CD8-positive, alpha-beta memory T cell (primary cell): ENCODE data around the gene FMN1. TPM values are rescaled to one million over a fixed set of nuclear protein-coding genes. Genes with fewer than 3 reads are reported as not detected.
"Not testable (repeated sequence)": the region's sequence is repeated elsewhere in the genome, so short reads cannot be mapped to it uniquely, and the experiment has no call there.

Source experiments
- CTCF ChIA-PET: fragments of 350-600 bp; sonication (Branson Sonifier 250); formaldehyde crosslinking; loops from one replicate; lab custom pipeline; 2021; ENCODE audit warnings: antibody characterized with exemption; lab: Charles Lee
- POLR2A ChIA-PET: fragments of 350-600 bp; sonication (Branson Sonifier 250); formaldehyde crosslinking; loops from one replicate; lab custom pipeline; 2021; ENCODE audit warnings: antibody characterized with exemption; lab: Charles Lee
- DNase-seq, 5 donors: peaks; one replicate each; pipeline versions ENCODE4 v3.0.0 to v3.0.0-alpha.2; 2020 to 2022; ENCODE audit warnings: mixed read lengths in 1 of 5
- H3K27ac ChIP-seq: one replicate; pipeline ENCODE4 v1.7.0; 2013; ENCODE audit warnings: low read depth, mild to moderate bottlenecking, low read length, moderate library complexity
- H3K27me3 ChIP-seq: 2 replicates; pipeline ENCODE4 v1.7.0; 2013; ENCODE audit warnings: low read length, mild to moderate bottlenecking; ENCODE audit not compliant: insufficient read depth, poor library complexity, severe bottlenecking
- H3K36me3 ChIP-seq: 2 replicates; pipeline ENCODE4 v1.7.0; 2013; ENCODE audit warnings: mild to moderate bottlenecking, low read length, moderate library complexity; ENCODE audit not compliant: insufficient read depth
- H3K4me1 ChIP-seq: 2 replicates; pipeline ENCODE4 v1.7.0; 2013; ENCODE audit warnings: mild to moderate bottlenecking, low read length, moderate library complexity; ENCODE audit not compliant: insufficient read depth
- H3K4me3 ChIP-seq: 2 replicates; pipeline ENCODE4 v1.7.0; 2013; ENCODE audit warnings: mild to moderate bottlenecking, low read length
- H3K9me3 ChIP-seq: 2 replicates; pipeline ENCODE4 v1.7.0; 2013; ENCODE audit warnings: mild to moderate bottlenecking, low read length
- H3K27ac Mint-ChIP-seq, 8 donors: one replicate each; pipeline ENCODE4 v1.8.0; 2020 to 2021; ENCODE audit warnings: mixed read lengths in 8 of 8, mild to moderate bottlenecking in 6 of 8, inconsistent platforms in 3 of 8, moderate library complexity in 3 of 8
- H3K27me3 Mint-ChIP-seq, 2 donors: one replicate each; pipeline ENCODE4 v1.8.0; 2020 to 2021; ENCODE audit warnings: mixed read lengths in 2 of 2, mild to moderate bottlenecking in 1 of 2, moderate library complexity in 1 of 2
- H3K36me3 Mint-ChIP-seq, 3 donors: one replicate each; pipeline ENCODE4 v1.8.0; 2020 to 2021; ENCODE audit warnings: mixed read lengths in 3 of 3, inconsistent platforms in 1 of 3, mild to moderate bottlenecking in 1 of 3
- H3K4me1 Mint-ChIP-seq, 3 donors: one replicate each; pipeline ENCODE4 v1.8.0; 2020 to 2021; ENCODE audit warnings: mixed read lengths in 3 of 3, inconsistent platforms in 1 of 3, mild to moderate bottlenecking in 1 of 3
- H3K4me3 Mint-ChIP-seq, 7 donors: one replicate each; pipeline ENCODE4 v1.8.0; 2020 to 2021; ENCODE audit warnings: mixed read lengths in 7 of 7, mild to moderate bottlenecking in 6 of 7, moderate library complexity in 4 of 7, inconsistent platforms in 2 of 7
- H3K9me3 Mint-ChIP-seq, 5 donors: one replicate each; pipeline ENCODE4 v1.8.0; 2020 to 2022; ENCODE audit warnings: mixed read lengths in 5 of 5, mild to moderate bottlenecking in 3 of 5, moderate library complexity in 2 of 5, inconsistent platforms in 1 of 5
- polyA plus RNA-seq: library from polyadenylated mRNA; unstranded; fragments of 300-500 nt; fragmentation: Illumina TruSeq; gene quantifications from one replicate; pipeline ENCODE4 v1.2.3, GENCODE V29; 2021
- total RNA-seq, 2 experiments: library from RNA; stranded (reverse); gene quantifications; one replicate each; pipeline ENCODE4 v1.2.3, GENCODE V29; 2021

The FMN1 gene
- total and polyA plus RNA-seq, 3 experiments from 2014 or later: 0.09 to 0.24 (median 0.11) TPM

- CTCF ChIA-PET: no interaction called here
These were observed 117.6 kb downstream of the FMN1 start for GRCh38 chr15:33076937-33077336.

DNA sequence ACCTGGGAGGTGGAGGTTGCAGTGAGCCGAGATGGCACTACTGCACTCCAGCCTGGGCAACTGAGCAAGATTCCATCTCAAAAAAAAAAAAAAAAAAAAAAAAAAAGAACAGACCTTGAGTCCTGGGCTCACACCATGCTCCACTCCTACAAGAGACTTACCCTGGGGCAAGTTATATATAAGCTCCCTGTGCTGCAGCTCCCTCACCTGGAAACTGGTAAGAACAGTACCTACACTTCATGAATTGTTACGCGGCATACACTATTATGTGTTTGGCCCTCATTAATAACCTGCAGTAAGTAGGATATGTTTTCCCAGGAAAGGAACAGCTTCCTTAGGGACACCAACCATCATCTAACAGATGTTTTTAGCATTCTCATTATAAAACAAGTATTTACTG, 119.6 kb downstream of the FMN1 start:
- no peaks in the 10 kb centered on the region for H3K36me3 Mint-ChIP-seq
- H3K27ac Mint-ChIP-seq: no peak overlapping the region
- Histone ChIP-seq H3K9me3 (no peaks in the 10 kb centered on the region), H3K27ac (no peak overlapping the region), H3K4me1 (no peaks in the 10 kb centered on the region), H3K36me3 (no peaks in the 10 kb centered on the region), H3K27me3 (no peaks in the 10 kb centered on the region), H3K4me3 (no peak overlapping the region)
- H3K9me3 Mint-ChIP-seq: peaks cover 0 to 3% (median 0%) of the 10 kb centered on the region in 5 donors
- H3K27me3 Mint-ChIP-seq: peaks cover 0 to 4% of the 10 kb centered on the region in 2 donors
- POLR2A ChIA-PET: no interaction called here
- peaks cover 0 to 7% (median 0%) of the 10 kb centered on the region in 3 donors for H3K4me1 Mint-ChIP-seq
- DNase-seq: peak in 1 of 5 donors; percentile 17
- CTCF ChIA-PET: no interaction called here
- no peak overlapping the region for H3K4me3 Mint-ChIP-seq

More at GRCh38 chr15:33076937-33077336, 117.6 kb downstream of the FMN1 start:
- Histone ChIP-seq H3K27me3 (no peaks in the 10 kb centered on the region), H3K9me3 (no peaks in the 10 kb centered on the region), H3K4me3 (no peak overlapping the region), H3K4me1 (no peaks in the 10 kb centered on the region), H3K27ac (no peak overlapping the region), H3K36me3 (no peaks in the 10 kb centered on the region)
- H3K27me3 Mint-ChIP-seq: peaks cover 0 to 4% of the 10 kb centered on the region in 2 donors
- H3K36me3 Mint-ChIP-seq: no peaks in the 10 kb centered on the region
- H3K4me1 Mint-ChIP-seq: peaks cover 0 to 9% (median 0%) of the 10 kb centered on the region in 3 donors
- DNase-seq: no peak
- peaks cover 0 to 3% (median 0%) of the 10 kb centered on the region in 5 donors for H3K9me3 Mint-ChIP-seq
- no peak overlapping the region for H3K4me3 Mint-ChIP-seq
- POLR2A ChIA-PET: no interaction called here
- H3K27ac Mint-ChIP-seq: no peak overlapping the region

DNA sequence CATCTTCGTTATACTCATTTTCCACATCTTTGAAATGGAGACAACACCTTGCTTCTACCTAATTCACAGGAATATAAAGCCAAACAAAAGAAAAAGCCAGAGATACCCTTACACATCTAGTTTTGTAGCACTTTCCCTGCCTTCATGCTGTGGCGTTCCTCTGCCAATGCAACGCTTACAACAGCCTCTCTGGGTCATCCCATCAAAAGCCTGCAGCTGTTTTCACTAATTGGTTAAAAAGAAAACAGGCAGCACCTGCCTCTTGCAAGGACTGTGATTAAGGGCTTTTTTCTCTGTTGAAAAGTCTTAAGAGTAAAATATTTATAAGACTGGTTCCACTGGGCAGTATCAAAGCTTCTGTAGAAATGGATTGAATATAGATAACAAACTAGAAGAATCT, 120.3 kb downstream of the FMN1 start:
- Histone ChIP-seq H3K9me3 (no peaks in the 10 kb centered on the region), H3K4me1 (no peaks in the 10 kb centered on the region), H3K4me3 (no peak overlapping the region), H3K27ac (no peak overlapping the region), H3K27me3 (no peaks in the 10 kb centered on the region), H3K36me3 (no peaks in the 10 kb centered on the region)
- Mint-ChIP-seq H3K4me1 (peaks cover 0 to 10% (median 0%) of the 10 kb centered on the region in 3 donors), H3K4me3 (no peak overlapping the region), H3K36me3 (no peaks in the 10 kb centered on the region), H3K27me3 (peaks cover 0 to 4% of the 10 kb centered on the region in 2 donors), H3K9me3 (peaks cover 0 to 3% (median 0%) of the 10 kb centered on the region in 5 donors), H3K27ac (no peak overlapping the region)
- no peak for DNase-seq
- POLR2A ChIA-PET: no interaction called here
- CTCF ChIA-PET: no interaction called here

- Mint-ChIP-seq H3K4me1 (peaks cover 0 to 27% (median 11%) of the 10 kb centered on the region in 3 donors), H3K27ac (no peak overlapping the region), H3K36me3 (peaks cover 0 to 5% (median 0%) of the 10 kb centered on the region in 3 donors), H3K27me3 (peaks cover 2 to 4% of the 10 kb centered on the region in 2 donors), H3K9me3 (peaks cover 0 to 6% (median 0%) of the 10 kb centered on the region in 5 donors), H3K4me3 (no peak overlapping the region)
- Histone ChIP-seq H3K4me1 (peaks cover 10% of the 10 kb centered on the region), H3K9me3 (no peaks in the 10 kb centered on the region), H3K27me3 (no peaks in the 10 kb centered on the region), H3K27ac (no peak overlapping the region), H3K36me3 (no peaks in the 10 kb centered on the region), H3K4me3 (no peak overlapping the region)
- POLR2A ChIA-PET: no interaction called here
- CTCF ChIA-PET: no interaction called here
- DNase-seq: no peak
These were observed 123.1 kb downstream of the FMN1 start for GRCh38 chr15:33071451-33071850.

GRCh38 chr15:33069903-33070302, 124.6 kb downstream of the FMN1 start:
- CTCF ChIA-PET, H3K36me3 Mint-ChIP-seq, H3K27ac ChIP-seq, DNase-seq, H3K27ac Mint-ChIP-seq, POLR2A ChIA-PET, H3K27me3 Mint-ChIP-seq, H3K36me3 ChIP-seq, H3K4me3 Mint-ChIP-seq, H3K9me3 ChIP-seq, H3K4me3 ChIP-seq, H3K27me3 ChIP-seq: not testable (repeated sequence)
- H3K4me1 ChIP-seq: peaks cover 10% of the 10 kb centered on the region
- Mint-ChIP-seq H3K4me1 (peaks cover 0 to 28% (median 11%) of the 10 kb centered on the region in 3 donors), H3K9me3 (peaks cover 0 to 11% (median 0%) of the 10 kb centered on the region in 5 donors)

DNA sequence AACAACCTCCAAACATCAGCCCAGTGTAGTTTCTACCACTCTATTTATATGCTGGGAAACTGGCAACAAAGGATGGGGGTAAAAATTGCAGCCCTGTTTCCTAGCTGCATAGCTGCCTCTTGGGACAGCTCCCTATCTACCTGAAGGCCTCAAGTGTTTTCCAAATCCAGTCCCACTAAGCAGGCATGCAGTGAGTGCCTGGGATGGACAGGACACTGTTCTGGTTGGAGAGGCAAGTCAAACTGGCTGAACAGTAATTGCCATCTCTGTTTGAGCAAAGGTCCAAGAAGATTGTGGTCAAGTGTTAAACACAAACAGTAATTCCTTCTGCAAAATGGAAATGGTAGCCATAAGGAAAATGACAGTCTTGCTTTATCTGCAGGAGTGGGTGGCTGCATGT, 125.4 kb downstream of the FMN1 start:
- peaks cover 0 to 32% (median 11%) of the 10 kb centered on the region in 3 donors for H3K4me1 Mint-ChIP-seq
- no peaks in the 10 kb centered on the region for H3K9me3 ChIP-seq
- H3K36me3 ChIP-seq: no peaks in the 10 kb centered on the region
- peak overlapping the region in 1 of 7 donors; percentile 36 for H3K4me3 Mint-ChIP-seq
- CTCF ChIA-PET: no interaction called here
- no peak overlapping the region for H3K27ac ChIP-seq
- H3K27me3 Mint-ChIP-seq: peaks cover 2 to 4% of the 10 kb centered on the region in 2 donors
- POLR2A ChIA-PET: no interaction called here
- H3K4me3 ChIP-seq: no peak overlapping the region
- no peaks in the 10 kb centered on the region for H3K27me3 ChIP-seq
- peaks cover 10% of the 10 kb centered on the region for H3K4me1 ChIP-seq
- peaks cover 0 to 11% (median 0%) of the 10 kb centered on the region in 5 donors for H3K9me3 Mint-ChIP-seq
- peaks cover 0 to 7% (median 0%) of the 10 kb centered on the region in 3 donors for H3K36me3 Mint-ChIP-seq
- H3K27ac Mint-ChIP-seq: no peak overlapping the region
- no peak for DNase-seq

DNA sequence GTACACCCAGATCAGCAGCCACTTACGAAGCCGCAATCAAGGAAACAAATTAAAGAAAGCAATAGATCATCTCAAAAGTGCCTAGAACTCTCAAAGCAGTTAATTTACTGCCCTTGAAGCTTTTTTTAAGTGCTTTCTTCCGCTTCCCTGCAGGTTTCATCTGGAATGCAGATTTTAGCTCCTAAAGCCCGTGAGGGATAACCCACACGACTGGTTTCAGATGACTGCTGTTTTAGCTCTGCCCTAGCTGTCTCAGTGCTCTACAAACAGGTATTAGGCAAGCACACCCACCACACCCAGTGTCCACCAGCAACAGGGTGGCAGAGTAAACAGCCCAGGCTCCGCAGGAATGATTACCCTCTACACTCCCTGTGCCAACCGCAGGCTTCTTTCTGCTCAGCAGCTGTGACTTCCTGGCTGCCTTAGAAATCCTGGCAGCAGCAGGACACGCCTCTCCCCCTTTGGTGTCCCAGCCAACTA, 126.0 kb downstream of the FMN1 start:
- POLR2A ChIA-PET: no interaction called here
- CTCF ChIA-PET: no interaction called here
- Histone ChIP-seq H3K4me1 (peaks cover 10% of the 10 kb centered on the region), H3K4me3 (no peak overlapping the region), H3K36me3 (no peaks in the 10 kb centered on the region), H3K27ac (no peak overlapping the region), H3K9me3 (no peaks in the 10 kb centered on the region), H3K27me3 (no peaks in the 10 kb centered on the region)
- H3K4me3 Mint-ChIP-seq: peak overlapping the region in 1 of 7 donors; percentile 7
- H3K4me1 Mint-ChIP-seq: peaks cover 0 to 29% (median 11%) of the 10 kb centered on the region in 3 donors
- H3K27ac Mint-ChIP-seq: peak overlapping the region in 1 of 8 donors; percentile 76
- H3K27me3 Mint-ChIP-seq: peaks cover 2 to 4% of the 10 kb centered on the region in 2 donors
- H3K36me3 Mint-ChIP-seq: peaks cover 0 to 7% (median 0%) of the 10 kb centered on the region in 3 donors
- no peak for DNase-seq
- H3K9me3 Mint-ChIP-seq: peaks cover 0 to 11% (median 0%) of the 10 kb centered on the region in 5 donors

DNA sequence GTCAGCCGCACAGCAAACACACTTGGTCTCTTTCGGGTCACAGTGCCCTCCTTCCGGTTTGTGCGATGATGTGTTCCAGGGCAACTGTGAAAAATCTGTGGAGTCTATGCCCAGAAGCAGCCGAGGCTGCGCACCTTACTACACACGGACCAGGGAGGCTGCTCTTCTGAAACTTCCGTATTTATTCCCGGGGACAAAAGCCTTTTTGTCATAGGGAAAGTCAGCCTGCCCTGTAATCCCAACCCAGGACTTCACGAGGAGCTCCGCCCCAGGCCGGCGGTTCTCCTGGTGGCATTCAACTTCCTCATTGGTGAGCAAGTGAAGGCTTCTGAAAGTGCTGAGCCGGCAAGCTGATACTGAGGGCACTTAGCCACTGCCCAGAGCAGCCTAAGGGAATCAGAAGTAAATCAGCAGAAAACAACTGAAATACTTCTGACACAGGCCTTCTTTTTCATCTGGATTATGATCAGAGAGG, 126.5 kb downstream of the FMN1 start:
- CTCF ChIA-PET: no interaction called here
- Histone ChIP-seq H3K27ac (no peak overlapping the region), H3K4me3 (peak overlapping the region; percentile 39), H3K4me1 (peaks cover 10% of the 10 kb centered on the region), H3K36me3 (no peaks in the 10 kb centered on the region), H3K27me3 (no peaks in the 10 kb centered on the region), H3K9me3 (no peaks in the 10 kb centered on the region)
- DNase-seq: peak in 1 of 5 donors; percentile 13
- POLR2A ChIA-PET: no interaction called here
- H3K4me3 Mint-ChIP-seq: peak overlapping the region in 5 of 7 donors; percentile 28 to 54 (median 41)
- peaks cover 0 to 7% (median 0%) of the 10 kb centered on the region in 3 donors for H3K36me3 Mint-ChIP-seq
- H3K4me1 Mint-ChIP-seq: peaks cover 0 to 29% (median 11%) of the 10 kb centered on the region in 3 donors
- peak overlapping the region in 2 of 8 donors; percentile 10 to 55 for H3K27ac Mint-ChIP-seq
- peaks cover 0 to 11% (median 0%) of the 10 kb centered on the region in 5 donors for H3K9me3 Mint-ChIP-seq
- H3K27me3 Mint-ChIP-seq: peaks cover 0 to 2% of the 10 kb centered on the region in 2 donors
